ENCODE data around the gene TRMT2A.

The TRMT2A gene

GRCh38 chr22:20131859-20132685, 15.0 kb upstream of the TRMT2A start:
- DNase-seq: no peak

- no peak for DNase-seq
Observed at GRCh38 chr22:20131597-20131858, 14.5 kb upstream of the TRMT2A start, which contains the start of gene ZDHHC8. ZDHHC8 (plus strand) TSS chr22:20131804; CDS start chr22:20131948, 144 bp downstream.

- peak; percentile 47 for DNase-seq
Observed at GRCh38 chr22:20130731-20131596, 13.9 kb upstream of the TRMT2A start.

- DNase-seq: no peak
Observed at GRCh38 chr22:20130319-20130718, 13.3 kb upstream of the TRMT2A start.

GRCh38 chr22:20129747-20130014, 12.7 kb upstream of the TRMT2A start:
- no peak for DNase-seq

GRCh38 chr22:20128902-20129746, 12.1 kb upstream of the TRMT2A start:
- peak; percentile 21 for DNase-seq

GRCh38 chr22:20128619-20128901, 11.5 kb upstream of the TRMT2A start:
- DNase-seq: no peak

- DNase-seq: no peak
Observed at GRCh38 chr22:20127869-20128618, 11.0 kb upstream of the TRMT2A start.

GRCh38 chr22:20127318-20127868, 10.4 kb upstream of the TRMT2A start:
- DNase-seq: no peak

GRCh38 chr22:20126284-20127029, 9.4 kb upstream of the TRMT2A start:
- DNase-seq: no peak

GRCh38 chr22:20125201-20126174, 8.5 kb upstream of the TRMT2A start:
- DNase-seq: no peak

GRCh38 chr22:20124083-20124787, 7.2 kb upstream of the TRMT2A start:
- DNase-seq: no peak

GRCh38 chr22:20123366-20124082, 6.5 kb upstream of the TRMT2A start:
- no peak for DNase-seq

- DNase-seq: no peak
Observed at GRCh38 chr22:20121856-20122415, 4.9 kb upstream of the TRMT2A start.

- no peak for DNase-seq
Observed at GRCh38 chr22:20118300-20119020, 1.4 kb upstream of the TRMT2A start.

- DNase-seq: peak; percentile 31
Observed at GRCh38 chr22:20117633-20118299, 740 bp upstream of the TRMT2A start.

GRCh38 chr22:20116376-20116950, 563 bp downstream of the TRMT2A start:
- no peak for DNase-seq

All from HCEC 1CT (cell line).